GM12865 (cell line): ENCODE data around the gene PNN.
"Not testable (repeated sequence)": the region's sequence is repeated elsewhere in the genome, so short reads cannot be mapped to it uniquely, and the experiment has no call there.

Experiments
- DNase-seq: peaks from one replicate; pipeline ENCODE4 v3.0.0; 2010; ENCODE audit warnings: low read depth
- H3K4me3 ChIP-seq: 2 replicates; pipeline ENCODE4 v1.5.1; 2011; ENCODE audit warnings: mild to moderate bottlenecking, low read depth, low read length, control low read depth
- CTCF ChIP-seq: IDR thresholded peaks from 2 replicates; pipeline ENCODE4 v1.5.1; 2011; ENCODE audit warnings: low read length, control low read depth, low read depth, inconsistent platforms; ENCODE audit not compliant: insufficient read depth; ENCODE audit errors: missing control alignments

The PNN gene

GRCh38 chr14:39174560-39175444 is at the start of gene PNN:
TSS of gene PNN (plus strand) at chr14:39175254. CDS start at chr14:39175280, 26 bp downstream.
- peak within 1 kb of the TSS; percentile 93 for H3K4me3 ChIP-seq
- TF ChIP-seq CTCF, result no peak
- peak; percentile 100 for DNase-seq

GRCh38 chr14:39137835-39138234 is 37.2 kb upstream of the PNN start:
- not testable (repeated sequence) for DNase-seq

GRCh38 chr14:39138440-39138839 is 36.6 kb upstream of the PNN start:
- no peak for DNase-seq
- TF ChIP-seq CTCF, result no peak
- H3K4me3 ChIP-seq, result no peak overlapping the region

More at GRCh38 chr14:39137835-39138234, 37.2 kb upstream of the PNN start:
- H3K4me3 ChIP-seq, result not testable (repeated sequence)

GRCh38 chr14:39140170-39140569 is 34.9 kb upstream of the PNN start:
- H3K4me3 ChIP-seq, result no peak overlapping the region
- TF ChIP-seq CTCF, result no peak
- no peak for DNase-seq

- DNase-seq, H3K4me3 ChIP-seq: not testable (repeated sequence)
Observed at GRCh38 chr14:39141623-39142022, 33.4 kb upstream of the PNN start.

GRCh38 chr14:39143226-39143625 is 31.8 kb upstream of the PNN start:
- H3K4me3 ChIP-seq, DNase-seq: not testable (repeated sequence)

- H3K4me3 ChIP-seq, result no peak overlapping the region
- no peak for DNase-seq
- TF ChIP-seq CTCF, result no peak
Observed at GRCh38 chr14:39145266-39145966, 29.6 kb upstream of the PNN start.

- no peak for DNase-seq
- TF ChIP-seq CTCF, result no peak
- H3K4me3 ChIP-seq, result no peak overlapping the region
Observed at GRCh38 chr14:39154594-39155189, 20.4 kb upstream of the PNN start.
